Psoas muscle (tissue), 8 donors: ENCODE results near the gene NOXO1. TPM values are rescaled to one million over a fixed set of nuclear protein-coding genes. Genes with fewer than 3 reads are reported as not detected.
"Not testable (repeated sequence)": the region's sequence is repeated elsewhere in the genome, so short reads cannot be mapped to it uniquely, and the experiment has no call there.

Source experiments
- ATAC-seq, 4 donors: fragments of 200-7000 bp; cut with Tn5 transposase; one replicate each; pipeline ENCODE4 v1.9.1; 2020; ENCODE audit warnings: moderate library complexity in 3 of 4, mild to moderate bottlenecking in 2 of 4
- DNase-seq, 2 donors: peaks; one replicate each; pipeline ENCODE4 v3.0.0-alpha.2; 2020
- H3K27ac ChIP-seq: fragments of 200-600 bp; one replicate; pipeline ENCODE4 v1.8.0; 2022
- H3K27me3 ChIP-seq, 3 donors: fragments of 200-600 bp in 1 of 3; one replicate each; pipeline versions ENCODE4 v1.6.1 to v1.8.0; 2013 to 2022; ENCODE audit warnings: low read length in 2 of 3, mild to moderate bottlenecking in 2 of 3, moderate library complexity in 1 of 3; ENCODE audit not compliant: insufficient read depth in 3 of 3
- H3K36me3 ChIP-seq, 2 donors: fragments of 200-600 bp in 1 of 2; one replicate each; pipeline versions ENCODE4 v1.6.1 to v1.8.0; 2013 to 2022; ENCODE audit warnings: low read depth in 1 of 2, mild to moderate bottlenecking in 1 of 2, moderate library complexity in 1 of 2; ENCODE audit not compliant: insufficient read depth in 1 of 2
- H3K4me1 ChIP-seq: fragments of 200-600 bp; one replicate; pipeline ENCODE4 v1.8.0; 2022
- H3K4me3 ChIP-seq: fragments of 200-600 bp; one replicate; pipeline ENCODE4 v1.8.0; 2022; ENCODE audit warnings: mild to moderate bottlenecking
- H3K9me3 ChIP-seq: fragments of 200-600 bp; one replicate; pipeline ENCODE4 v1.8.0; 2022
- CTCF ChIP-seq: fragments of 200-600 bp; IDR thresholded peaks from one replicate; pipeline ENCODE4 v1.8.0; 2022; ENCODE audit warnings: antibody characterized with exemption
- WGBS, 3 donors: extraction: QIAGEN DNeasy Blood & Tissue Kit; methylation state at CpG; one replicate each; pipeline versions ENCODE4 v1.1.6 to v1.1.7; 2013; 5-methylcytosine and 5-hydroxymethylcytosine counted together
- intact Hi-C, 2 donors: fragments of 100-400 bp; cut with DNase I; formaldehyde crosslinking; loops; one replicate each; pipeline versions ENCODE4 v1.11.0 to v1.14.2; 2022
- polyA plus RNA-seq, 3 donors: library from polyadenylated mRNA; stranded (reverse); fragments of 200-250 nt; gene quantifications; one replicate each; pipeline ENCODE4 v1.2.3, GENCODE V29; 2013
- total RNA-seq, 4 donors: library from RNA; stranded (reverse); fragmentation: NEBNext Ultra II Directional in 2 of 4; extraction: Animal tissue kit (Norgen Biotek cat#: 25700) in 2 of 4; gene quantifications; one replicate each; pipeline versions ENCODE4 v1.2.1 to v1.2.4, GENCODE V29; 2021 to 2023
- donor health status: healthy with polysubstance abuse.
- donor health status: DM: no; HTN: no; CAD: no; lungs with moderate emphysema.
- donor health status: Bipolar disorder and iron deficiency.
- donor health status: healthy.
- donor health status: DM: yes; HTN: yes; CAD: no.
- donor health status: DM: no; HTN: no; CAD: no.
- donor health status: DM: no; HTN: no; CAD: no.
- donor health status: DM: yes; HTN: yes; CAD: no.

The NOXO1 gene
- total and polyA plus RNA-seq, 7 donors = 0.20 to 0.77 (median 0.33) TPM; not detected in 3

GRCh38 chr16:2013527-2013926, 32.3 kb upstream of the NOXO1 start:
- TF ChIP-seq CTCF = no peak
- DNase-seq = peak in 1 of 2 donors; percentile 42
- no peak for ATAC-seq
- Histone ChIP-seq H3K36me3 (no peaks in the 10 kb centered on the region), H3K4me3 (no peak overlapping the region), H3K27me3 (peaks cover 0 to 2% (median 0%) of the 10 kb centered on the region in 3 donors), H3K27ac (no peak overlapping the region), H3K9me3 (no peaks in the 10 kb centered on the region), H3K4me1 (peaks cover 10% of the 10 kb centered on the region)
- 87 to 92% (median 91%) methylated on average over 15 of the region's 15 CpGs for WGBS, 3 donors
- intact Hi-C loops = no loop called here

DNA sequence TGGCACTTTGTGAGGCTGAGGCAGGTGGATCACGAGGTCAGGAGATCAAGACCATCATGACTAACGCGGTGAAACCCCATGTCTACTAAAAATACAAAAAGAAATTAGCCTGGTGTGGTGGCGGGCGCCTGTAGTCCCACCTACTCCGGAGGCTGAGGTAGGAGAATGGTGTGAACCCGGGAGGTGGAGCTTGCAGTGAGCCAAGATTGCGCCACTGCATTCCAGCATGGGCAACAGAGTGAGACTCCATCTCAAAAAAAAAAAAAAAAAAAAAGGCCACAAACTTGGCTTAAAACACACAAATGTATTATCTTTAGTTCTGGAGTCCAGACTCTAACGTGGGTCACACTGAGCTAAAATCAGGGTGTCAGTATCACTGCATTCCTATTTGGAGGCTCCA, 30.5 kb upstream of the NOXO1 start:
- ATAC-seq, H3K27me3 ChIP-seq, H3K4me3 ChIP-seq, intact Hi-C loops, H3K27ac ChIP-seq, DNase-seq, H3K9me3 ChIP-seq: not testable (repeated sequence)
- Histone ChIP-seq H3K4me1 (peaks cover 28% of the 10 kb centered on the region), H3K36me3 (peaks cover 0 to 13% of the 10 kb centered on the region in 2 donors)
- WGBS, 3 donors = 87% methylated on average over 9 of the region's 9 CpGs

DNA sequence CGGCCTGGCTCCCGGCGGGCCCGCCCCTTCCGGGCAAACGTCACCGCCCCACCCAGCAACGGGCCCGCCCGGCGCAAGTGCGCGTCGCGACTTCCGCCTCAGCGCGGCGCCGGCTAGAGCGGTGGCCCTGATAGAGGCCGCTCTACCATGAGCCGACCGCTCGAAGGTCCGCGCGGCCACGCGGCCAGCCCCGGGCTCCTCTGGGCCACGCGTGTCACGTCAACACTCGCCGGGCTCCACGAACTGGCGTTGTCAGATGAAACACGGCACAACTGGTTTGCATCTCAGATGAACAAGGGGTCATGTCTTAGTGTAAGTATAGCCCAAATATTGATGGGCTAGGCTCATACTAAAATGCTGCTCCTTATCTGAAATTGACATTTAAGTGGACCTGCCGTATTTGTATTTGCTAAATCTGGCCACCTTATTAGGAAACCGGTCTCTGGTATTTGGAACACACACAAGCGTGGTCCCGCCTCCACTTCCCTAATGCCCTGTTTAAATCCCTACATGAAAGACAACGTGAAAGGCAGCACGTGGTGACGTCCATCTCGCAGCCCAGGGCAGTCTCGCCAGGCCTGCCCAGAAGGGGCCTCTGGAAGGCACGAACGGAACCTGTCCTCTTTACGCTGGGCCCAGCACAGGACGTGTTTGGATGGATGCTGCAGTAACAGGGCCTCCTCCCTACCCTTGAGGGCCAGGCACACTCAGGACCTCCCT, 28.7 kb upstream of the NOXO1 start, which contains the start of gene ZNF598:
Gene ZNF598, minus strand, starts transcription at position 31 of the 720 bp plus-strand sequence.
- Histone ChIP-seq H3K9me3 (no peaks in the 10 kb centered on the region), H3K4me3 (peak within 1 kb of the TSS; percentile 98), H3K4me1 (peaks cover 42% of the 10 kb centered on the region), H3K27ac (peak within 1 kb of the TSS; percentile 98), H3K36me3 (peaks cover 0 to 13% of the 10 kb centered on the region in 2 donors), H3K27me3 (no peaks in the 10 kb centered on the region)
- ATAC-seq = peak; percentile 93 to 96 (median 94)
- DNase-seq = peak; percentile 88 to 93
- TF ChIP-seq CTCF = peak; percentile 5
- intact Hi-C loops = no loop called here
- WGBS, 3 donors = 1 to 2% (median 1%) methylated on average over 52 of the region's 52 CpGs

- ATAC-seq (peak; percentile 1 to 4 (median 2)), DNase-seq (peak in 1 of 2 donors; percentile 58)
- Histone ChIP-seq H3K9me3 (no peaks in the 10 kb centered on the region), H3K4me1 (peaks cover 49% of the 10 kb centered on the region), H3K27ac (peak overlapping the region; percentile 98), H3K27me3 (no peaks in the 10 kb centered on the region), H3K4me3 (peak overlapping the region; percentile 98), H3K36me3 (peaks cover 0 to 13% of the 10 kb centered on the region in 2 donors)
- TF ChIP-seq CTCF = no peak
- intact Hi-C loops = no loop called here
- 0 to 1% (median 0%) methylated on average over 31 to 55 of the region's 55 CpGs for WGBS, 3 donors
Measured at GRCh38 chr16:2009164-2009711, 28.0 kb upstream of the NOXO1 start.

GRCh38 chr16:2008631-2009163, 27.4 kb upstream of the NOXO1 start:
- 4 to 10% (median 5%) methylated on average over 23 of the region's 23 CpGs for WGBS, 3 donors
- DNase-seq = peak in 1 of 2 donors; percentile 60
- no peak for ATAC-seq

More at GRCh38 chr16:2008631-2009163, 27.4 kb upstream of the NOXO1 start:
- no peaks in the 10 kb centered on the region for H3K9me3 ChIP-seq
- no peaks in the 10 kb centered on the region for H3K27me3 ChIP-seq
- intact Hi-C loops = no loop called here
- H3K36me3 ChIP-seq = peaks cover 0 to 13% of the 10 kb centered on the region in 2 donors
- H3K4me1 ChIP-seq = peaks cover 54% of the 10 kb centered on the region
- H3K27ac ChIP-seq = peak overlapping the region; percentile 98
- H3K4me3 ChIP-seq = peak overlapping the region; percentile 98
- TF ChIP-seq CTCF = no peak
